Right cardiac atrium (tissue), 5 donors: ENCODE measurements around the gene CDH3. TPM values are rescaled to one million over a fixed set of nuclear protein-coding genes. Genes with fewer than 3 reads are reported as not detected.

Experiments used
- ATAC-seq, 2 donors: fragments of 200-7000 bp; cut with Tn5 transposase; one replicate each; pipeline versions ENCODE4 v1.8.0 to v1.9.1; 2020; ENCODE audit warnings: moderate library complexity in 2 of 2, mild to moderate bottlenecking in 1 of 2
- DNase-seq, 3 donors: peaks; one replicate each; pipeline ENCODE4 v3.0.0-alpha.2; 2020
- H3K27ac ChIP-seq: one replicate; pipeline ENCODE4 v1.5.1; 2013; ENCODE audit warnings: mild to moderate bottlenecking, low read length, control low read depth, moderate library complexity
- H3K27me3 ChIP-seq: one replicate; pipeline ENCODE4 v1.6.1; 2013; ENCODE audit not compliant: control insufficient read depth, insufficient read depth
- H3K4me1 ChIP-seq: one replicate; pipeline ENCODE4 v1.6.1; 2013; ENCODE audit warnings: low read length; ENCODE audit not compliant: control insufficient read depth, insufficient read depth
- H3K4me3 ChIP-seq: one replicate; pipeline ENCODE4 v1.5.1; 2013; ENCODE audit warnings: low read length, control low read depth
- H3K9me3 ChIP-seq: one replicate; pipeline ENCODE4 v1.6.1; 2013; ENCODE audit warnings: low read length; ENCODE audit not compliant: control insufficient read depth
- WGBS: extraction: QIAGEN DNeasy Blood & Tissue Kit; methylation state at CpG from one replicate; pipeline ENCODE4 v1.1.7; 2013; 5-methylcytosine and 5-hydroxymethylcytosine counted together
- intact Hi-C, 4 donors: fragments of 100-400 bp; cut with DNase I; formaldehyde crosslinking; loops; one replicate each; pipeline versions ENCODE4 v1.11.0 to v1.14.0; 2022 to 2023
- polyA plus RNA-seq: library from polyadenylated mRNA; stranded (reverse); fragments of 200-250 nt; gene quantifications from one replicate; pipeline ENCODE4 v1.2.3, GENCODE V29; 2013
- total RNA-seq, 4 donors: library from RNA; stranded (reverse); fragmentation: NEBNext Ultra II Directional; extraction: Animal tissue kit (Norgen Biotek cat#: 25700); gene quantifications; one replicate each; pipeline ENCODE4 v1.2.1, GENCODE V29; 2021
- donor health status: healthy with polysubstance abuse.
- donor health status: DM: no; HTN: yes; CAD: no.
- donor health status: DM: no; HTN: no; CAD: no.
- donor health status: DM: no; HTN: yes; CAD: no; lungs with severe emphysema.
- donor health status: DM: yes; HTN: yes; CAD: no.

The CDH3 gene
- total and polyA plus RNA-seq, 5 donors, result 0.09 to 0.29 (median 0.20) TPM; not detected in 1

GRCh38 chr16:68676113-68676860 lies 31.2 kb downstream of the CDH3 start:
- intact Hi-C loops, result no loop called here
- Histone ChIP-seq H3K27me3 (no peaks in the 10 kb centered on the region), H3K4me3 (no peak overlapping the region), H3K27ac (no peak overlapping the region), H3K9me3 (no peaks in the 10 kb centered on the region), H3K4me1 (no peaks in the 10 kb centered on the region)
- no peak for DNase-seq
- WGBS, result 49% methylated on average over 5 of the region's 5 CpGs
- ATAC-seq, result peak in 1 of 2 donors; percentile 64

DNA sequence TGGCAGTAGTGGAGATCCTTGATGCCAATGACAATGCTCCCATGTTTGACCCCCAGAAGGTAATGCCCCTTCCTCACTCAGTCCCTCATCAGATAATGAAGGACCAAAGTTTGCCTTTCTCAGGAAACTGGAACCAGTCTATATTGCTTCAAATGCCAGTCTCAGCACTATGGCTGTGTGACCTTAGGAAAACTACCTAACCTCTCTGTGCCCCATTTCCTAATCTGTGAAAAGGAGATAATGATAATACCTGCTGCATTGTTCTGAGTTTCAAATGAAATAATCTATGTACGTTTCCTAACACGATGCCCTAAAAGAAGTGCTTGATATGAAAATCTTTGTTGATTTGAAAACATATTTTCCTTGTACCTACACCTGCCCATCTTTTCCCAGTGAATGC lies 35.9 kb downstream of the CDH3 start:
- WGBS, result 87% methylated on average over 2 of the region's 2 CpGs
- ATAC-seq, result no peak
- H3K4me1 ChIP-seq, result no peaks in the 10 kb centered on the region
- intact Hi-C loops, result no loop called here
- H3K9me3 ChIP-seq, result no peaks in the 10 kb centered on the region
- H3K27ac ChIP-seq, result no peak overlapping the region
- DNase-seq, result no peak
- no peak overlapping the region for H3K4me3 ChIP-seq
- H3K27me3 ChIP-seq, result no peaks in the 10 kb centered on the region

DNA sequence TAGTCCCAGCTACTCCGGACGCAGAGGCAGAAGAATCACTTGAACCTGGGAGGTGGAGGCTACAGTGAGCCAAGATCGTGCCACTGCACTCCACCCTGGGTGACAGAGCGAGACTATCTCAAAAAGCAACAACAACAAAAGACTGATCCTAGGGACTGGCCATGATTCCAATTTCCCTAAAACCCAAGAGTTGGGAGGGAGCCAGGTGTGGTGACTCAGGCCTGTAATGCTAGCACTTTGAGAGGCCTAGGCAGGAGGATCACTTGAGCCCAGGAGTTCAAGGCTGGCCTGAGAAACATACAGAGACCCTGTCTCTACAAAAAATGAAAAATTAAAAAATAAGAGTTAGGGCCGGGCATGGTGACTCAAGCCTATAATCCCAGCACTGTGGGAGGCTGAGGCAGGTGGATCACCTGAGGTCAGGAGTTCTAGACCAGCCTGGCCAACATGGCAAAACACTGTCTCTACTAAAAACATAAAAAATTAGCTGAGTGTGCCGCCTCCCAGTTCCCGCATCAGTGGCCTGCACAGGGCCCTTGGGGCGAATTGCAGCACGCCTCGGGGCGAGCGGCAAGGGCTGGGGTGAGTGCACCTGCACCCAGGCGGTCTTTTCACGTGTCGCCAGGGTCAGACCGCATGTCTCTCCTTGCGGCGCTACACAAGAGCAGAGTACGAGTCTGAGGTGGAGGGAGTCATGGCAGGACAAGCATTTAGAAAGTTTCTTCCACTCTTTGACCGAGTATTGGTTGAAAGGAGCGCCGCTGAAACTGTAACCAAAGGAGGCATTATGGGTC lies 40.8 kb downstream of the CDH3 start:
- Histone ChIP-seq H3K9me3 (no peaks in the 10 kb centered on the region), H3K27ac (no peak overlapping the region), H3K4me3 (no peak overlapping the region), H3K4me1 (no peaks in the 10 kb centered on the region), H3K27me3 (no peaks in the 10 kb centered on the region)
- 91% methylated on average over 22 of the region's 22 CpGs for WGBS
- no peak for DNase-seq
- intact Hi-C loops, result no loop called here
- ATAC-seq, result no peak

DNA sequence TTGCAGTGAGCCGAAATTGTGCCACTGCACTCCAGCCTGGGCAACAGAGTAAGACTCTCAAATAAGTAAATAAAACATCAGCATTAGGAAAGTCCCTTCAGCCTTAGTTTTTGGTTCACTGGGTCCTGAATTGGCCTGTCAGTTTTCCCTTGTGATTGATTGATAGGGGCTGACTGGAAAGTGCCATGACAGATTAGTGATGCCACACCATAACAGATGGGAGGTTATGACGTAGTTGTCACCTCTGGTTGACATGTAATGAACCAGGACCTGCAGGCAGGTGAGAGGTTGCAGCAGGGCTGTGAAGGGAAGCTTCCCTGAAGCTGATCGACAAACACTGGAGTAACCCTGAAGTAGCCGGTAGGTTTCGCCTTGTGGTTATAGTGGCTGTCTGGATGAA lies 41.8 kb downstream of the CDH3 start:
- no peak overlapping the region for H3K4me3 ChIP-seq
- H3K27me3 ChIP-seq, result no peaks in the 10 kb centered on the region
- ATAC-seq (no peak), DNase-seq (no peak)
- intact Hi-C loops, result no loop called here
- H3K27ac ChIP-seq, result no peak overlapping the region
- H3K4me1 ChIP-seq, result no peaks in the 10 kb centered on the region
- no peaks in the 10 kb centered on the region for H3K9me3 ChIP-seq
- WGBS, result 89% methylated on average over 5 of the region's 5 CpGs

GRCh38 chr16:68689921-68690320 lies 44.8 kb downstream of the CDH3 start:
- Histone ChIP-seq H3K4me3 (no peak overlapping the region), H3K27ac (no peak overlapping the region), H3K4me1 (no peaks in the 10 kb centered on the region), H3K9me3 (no peaks in the 10 kb centered on the region), H3K27me3 (no peaks in the 10 kb centered on the region)
- intact Hi-C loops, result no loop called here
- DNase-seq, result no peak
- ATAC-seq, result no peak
- 88% methylated on average over 5 of the region's 5 CpGs for WGBS

- H3K4me3 ChIP-seq, result no peak overlapping the region
- no peaks in the 10 kb centered on the region for H3K27me3 ChIP-seq
- 85% methylated on average over 11 of the region's 11 CpGs for WGBS
- ATAC-seq, result no peak
- no peaks in the 10 kb centered on the region for H3K4me1 ChIP-seq
- intact Hi-C loops, result no loop called here
- H3K9me3 ChIP-seq, result no peaks in the 10 kb centered on the region
- no peak overlapping the region for H3K27ac ChIP-seq
- no peak for DNase-seq
Observed at GRCh38 chr16:68695575-68695974, 50.5 kb downstream of the CDH3 start.

DNA sequence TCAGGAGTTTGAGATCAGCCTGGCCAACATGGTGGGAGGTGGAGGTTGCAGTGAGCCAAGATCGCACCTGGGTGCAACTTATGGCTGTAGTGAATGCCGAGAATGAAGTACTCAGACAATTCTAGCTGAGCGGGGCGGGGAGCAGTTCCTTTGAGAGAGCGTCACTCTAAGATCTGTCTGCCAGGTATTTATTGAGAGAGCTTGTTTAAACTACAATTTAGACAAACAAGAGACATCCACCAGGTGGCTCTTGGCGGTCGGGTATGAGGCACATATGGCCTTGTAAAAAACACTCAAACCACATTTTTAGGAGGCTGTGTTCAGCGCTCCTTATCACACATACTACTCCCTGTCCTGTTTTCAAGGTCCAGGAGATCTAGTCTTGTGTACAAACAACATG lies 51.4 kb downstream of the CDH3 start:
- Histone ChIP-seq H3K27me3 (no peaks in the 10 kb centered on the region), H3K27ac (no peak overlapping the region), H3K9me3 (no peaks in the 10 kb centered on the region), H3K4me3 (no peak overlapping the region), H3K4me1 (no peaks in the 10 kb centered on the region)
- intact Hi-C loops, result no loop called here
- 91% methylated on average over 8 of the region's 8 CpGs for WGBS
- DNase-seq (no peak), ATAC-seq (no peak)

- Histone ChIP-seq H3K27me3 (no peaks in the 10 kb centered on the region), H3K9me3 (no peaks in the 10 kb centered on the region), H3K4me3 (no peak overlapping the region), H3K27ac (no peak overlapping the region), H3K4me1 (no peaks in the 10 kb centered on the region)
- intact Hi-C loops, result no loop called here
- 75% methylated on average over 23 of the region's 23 CpGs for WGBS
- DNase-seq, result no peak
- no peak for ATAC-seq
Observed at GRCh38 chr16:68698091-68698490, 53.0 kb downstream of the CDH3 start.

DNA sequence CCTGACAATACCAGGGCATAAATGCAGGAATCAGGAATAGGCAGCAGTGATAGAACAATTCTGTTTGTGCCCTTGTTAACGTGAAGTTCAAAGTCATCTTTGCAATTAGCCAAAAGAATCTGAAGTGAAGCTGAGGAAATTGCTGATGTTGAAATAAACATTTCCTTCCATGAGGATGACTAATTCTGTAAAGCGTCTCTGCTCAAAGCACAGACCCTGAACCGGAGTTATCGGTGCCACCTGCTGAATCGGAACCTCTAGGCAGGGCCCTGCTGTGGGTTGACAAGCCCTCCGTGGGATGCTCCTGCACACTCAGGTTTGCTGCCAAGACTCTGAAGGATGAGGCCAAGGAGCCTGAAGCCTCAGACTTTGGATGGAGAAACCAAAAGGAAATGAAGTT lies 55.0 kb downstream of the CDH3 start:
- no peak for DNase-seq
- no peaks in the 10 kb centered on the region for H3K4me1 ChIP-seq
- ATAC-seq, result no peak
- H3K27ac ChIP-seq, result no peak overlapping the region
- 51% methylated on average over 6 of the region's 6 CpGs for WGBS
- no peak overlapping the region for H3K4me3 ChIP-seq
- intact Hi-C loops, result no loop called here
- H3K27me3 ChIP-seq, result no peaks in the 10 kb centered on the region
- no peaks in the 10 kb centered on the region for H3K9me3 ChIP-seq

GRCh38 chr16:68700831-68701230 lies 55.7 kb downstream of the CDH3 start:
- H3K27ac ChIP-seq, result no peak overlapping the region
- intact Hi-C loops, result no loop called here
- no peak for ATAC-seq
- H3K4me3 ChIP-seq, result no peak overlapping the region
- H3K4me1 ChIP-seq, result no peaks in the 10 kb centered on the region
- H3K9me3 ChIP-seq, result no peaks in the 10 kb centered on the region
- no peak for DNase-seq
- H3K27me3 ChIP-seq, result no peaks in the 10 kb centered on the region
- WGBS, result 60% methylated on average over 5 of the region's 5 CpGs

- no peaks in the 10 kb centered on the region for H3K4me1 ChIP-seq
- H3K27me3 ChIP-seq, result no peaks in the 10 kb centered on the region
- 46% methylated on average over 15 of the region's 15 CpGs for WGBS
- intact Hi-C loops, result no loop called here
- DNase-seq, result peak; percentile 23 to 69 (median 66)
- ATAC-seq, result peak; percentile 63 to 70
- no peak overlapping the region for H3K27ac ChIP-seq
- no peaks in the 10 kb centered on the region for H3K9me3 ChIP-seq
- H3K4me3 ChIP-seq, result no peak overlapping the region
Observed at GRCh38 chr16:68704232-68704867, 59.2 kb downstream of the CDH3 start.
